Gastrocnemius medialis (tissue), 4 donors: ENCODE results near the gene CTTNBP2. TPM values are rescaled to one million over a fixed set of nuclear protein-coding genes. Genes with fewer than 3 reads are reported as not detected.

Experiments used
- ATAC-seq, 2 donors: fragments of 150-250 bp; one replicate each; pipeline ENCODE4 v1.9.1; 2016
- DNase-seq, 2 donors: peaks; one replicate each; pipeline ENCODE4 v3.0.0-alpha.2; 2019
- H3K27ac ChIP-seq, 4 donors: fragments of 200-600 bp; sonication (generic); 1 replicate in 1 of 4; 2 replicates in 3 of 4; pipeline ENCODE4 v1.5.1; 2016 to 2018; ENCODE audit warnings: mild to moderate bottlenecking in 2 of 4, moderate library complexity in 1 of 4
- H3K27me3 ChIP-seq, 3 donors: fragments of 200-600 bp; sonication (generic) in 2 of 3; 1 replicate in 1 of 3; 2 replicates in 2 of 3; pipeline versions ENCODE4 v1.5.1 to v1.6.0; 2016 to 2019; ENCODE audit warnings: mild to moderate bottlenecking in 1 of 3, moderate library complexity in 1 of 3
- H3K36me3 ChIP-seq, 2 donors: fragments of 200-600 bp; sonication (generic) in 1 of 2; one replicate each; pipeline ENCODE4 v1.5.1; 2017 to 2018
- H3K4me1 ChIP-seq, 2 donors: fragments of 200-600 bp; sonication (generic) in 1 of 2; one replicate each; pipeline ENCODE4 v1.5.1; 2016 to 2017; ENCODE audit warnings: mild to moderate bottlenecking in 2 of 2
- H3K4me3 ChIP-seq, 4 donors: fragments of 200-600 bp; sonication (generic) in 3 of 4; 1 replicate in 1 of 4; 2 replicates in 3 of 4; pipeline ENCODE4 v1.5.1; 2016 to 2019; ENCODE audit warnings: mild to moderate bottlenecking in 2 of 4
- H3K9me3 ChIP-seq, 3 donors: fragments of 200-600 bp; sonication (generic) in 2 of 3; 1 replicate in 1 of 3; 2 replicates in 2 of 3; pipeline ENCODE4 v1.5.1; 2016 to 2019
- POLR2A ChIP-seq, 2 donors: fragments of 450-650 bp; IDR thresholded peaks; one replicate each; pipeline ENCODE4 v1.6.1; 2017; ENCODE audit warnings: antibody characterized with exemption in 2 of 2, mild to moderate bottlenecking in 2 of 2, moderate library complexity in 2 of 2
- in situ Hi-C, 4 donors: fragments of 200-750 bp; cut with MboI; loops; one replicate each; pipeline versions ENCODE4 v1.15.0 to v1.8.0; 2017; ENCODE audit warnings: low sequenced_read_pairs in 4 of 4
- intact Hi-C: fragments of 100-400 bp; cut with DNase I; formaldehyde crosslinking; loops from one replicate; pipeline ENCODE4 v1.15.1; 2023; ENCODE audit warnings: low total_unique reads
- total RNA-seq, 4 donors: library from RNA; depleted of rRNA; stranded (reverse); fragments of >200 nt; gene quantifications; one replicate each; pipeline versions ENCODE4 v1.1.0 to v1.2.3, GENCODE V29; 2016
- TF ChIP-seq, protein P1 (sequence below), 5 experiments: fragments of 450-650 bp in 3 of 5; fragments of 200-600 bp in 2 of 5; sonication (generic) in 2 of 5; IDR thresholded peaks in 4 of 5; conservative IDR thresholded peaks in 1 of 5; 1 replicate in 4 of 5; 2 replicates in 1 of 5; pipeline ENCODE4 v1.5.1; 2016 to 2019; ENCODE audit warnings: antibody characterized with exemption in 5 of 5, mild to moderate bottlenecking in 3 of 5, moderate library complexity in 3 of 5

CTTNBP2 gene
- total RNA-seq, 4 donors from 2014 or later: 0.49 to 1.8 (median 1.5) TPM

DNA sequence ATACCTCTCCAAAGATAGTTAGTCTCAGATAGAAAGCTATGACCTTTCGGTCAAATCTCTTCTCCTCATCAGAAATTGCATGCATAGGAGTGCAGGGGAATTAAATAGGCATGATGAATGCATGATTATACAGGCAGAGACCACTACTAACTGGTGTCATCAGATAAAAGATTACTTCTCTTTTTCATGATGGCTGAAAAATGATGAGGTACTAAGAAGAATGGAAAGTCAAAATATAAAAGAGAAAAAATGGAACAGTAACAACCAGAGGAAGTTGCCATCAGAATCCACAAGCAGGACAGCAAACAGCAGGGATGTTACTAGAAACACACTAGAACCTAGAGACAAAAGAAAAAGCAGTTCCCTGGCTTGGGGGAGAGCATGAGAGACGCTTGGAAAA lies 31.6 kb downstream of the CTTNBP2 start:
- Histone ChIP-seq H3K27ac (no peak overlapping the region), H3K36me3 (no peaks in the 10 kb centered on the region), H3K9me3 (no peaks in the 10 kb centered on the region), H3K4me3 (no peak overlapping the region), H3K4me1 (no peaks in the 10 kb centered on the region), H3K27me3 (no peaks in the 10 kb centered on the region)
- DNase-seq (no peak), ATAC-seq (no peak)
- intact Hi-C loops (no loop called here), in situ Hi-C loops (no loop called here)
- no peak for TF ChIP-seq POLR2A (IDR thresholded peaks at IDR 0.05)
- TF ChIP-seq, protein P1, sequence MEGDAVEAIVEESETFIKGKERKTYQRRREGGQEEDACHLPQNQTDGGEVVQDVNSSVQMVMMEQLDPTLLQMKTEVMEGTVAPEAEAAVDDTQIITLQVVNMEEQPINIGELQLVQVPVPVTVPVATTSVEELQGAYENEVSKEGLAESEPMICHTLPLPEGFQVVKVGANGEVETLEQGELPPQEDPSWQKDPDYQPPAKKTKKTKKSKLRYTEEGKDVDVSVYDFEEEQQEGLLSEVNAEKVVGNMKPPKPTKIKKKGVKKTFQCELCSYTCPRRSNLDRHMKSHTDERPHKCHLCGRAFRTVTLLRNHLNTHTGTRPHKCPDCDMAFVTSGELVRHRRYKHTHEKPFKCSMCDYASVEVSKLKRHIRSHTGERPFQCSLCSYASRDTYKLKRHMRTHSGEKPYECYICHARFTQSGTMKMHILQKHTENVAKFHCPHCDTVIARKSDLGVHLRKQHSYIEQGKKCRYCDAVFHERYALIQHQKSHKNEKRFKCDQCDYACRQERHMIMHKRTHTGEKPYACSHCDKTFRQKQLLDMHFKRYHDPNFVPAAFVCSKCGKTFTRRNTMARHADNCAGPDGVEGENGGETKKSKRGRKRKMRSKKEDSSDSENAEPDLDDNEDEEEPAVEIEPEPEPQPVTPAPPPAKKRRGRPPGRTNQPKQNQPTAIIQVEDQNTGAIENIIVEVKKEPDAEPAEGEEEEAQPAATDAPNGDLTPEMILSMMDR (IDR thresholded peaks at IDR 0.05 in 4 of 5, conservative IDR thresholded peaks at IDR 0.05 in 1 of 5): no peak

DNA sequence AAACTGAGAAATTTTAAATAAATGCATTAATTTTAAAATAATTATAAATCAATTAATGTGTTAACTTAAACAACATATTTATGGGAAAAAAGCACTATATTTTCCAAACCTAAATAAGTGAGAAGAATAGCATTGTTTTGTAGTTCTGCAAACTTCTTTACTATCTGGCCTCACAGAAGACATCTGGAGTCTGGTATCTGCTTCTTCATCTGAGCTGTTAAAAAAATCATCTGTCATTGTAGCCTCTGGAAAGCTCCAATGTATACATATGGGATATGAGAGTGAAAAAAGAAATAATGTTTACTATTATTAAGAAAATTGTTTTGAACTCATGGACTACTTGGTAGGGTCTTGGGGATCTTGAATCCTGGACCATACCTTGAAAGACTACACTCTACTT lies 32.2 kb downstream of the CTTNBP2 start:
- TF ChIP-seq, protein P1 (IDR thresholded peaks at IDR 0.05 in 4 of 5, conservative IDR thresholded peaks at IDR 0.05 in 1 of 5): no peak
- no peak for TF ChIP-seq POLR2A (IDR thresholded peaks at IDR 0.05)
- H3K36me3 ChIP-seq: no peaks in the 10 kb centered on the region
- intact Hi-C loops: no loop called here

DNA sequence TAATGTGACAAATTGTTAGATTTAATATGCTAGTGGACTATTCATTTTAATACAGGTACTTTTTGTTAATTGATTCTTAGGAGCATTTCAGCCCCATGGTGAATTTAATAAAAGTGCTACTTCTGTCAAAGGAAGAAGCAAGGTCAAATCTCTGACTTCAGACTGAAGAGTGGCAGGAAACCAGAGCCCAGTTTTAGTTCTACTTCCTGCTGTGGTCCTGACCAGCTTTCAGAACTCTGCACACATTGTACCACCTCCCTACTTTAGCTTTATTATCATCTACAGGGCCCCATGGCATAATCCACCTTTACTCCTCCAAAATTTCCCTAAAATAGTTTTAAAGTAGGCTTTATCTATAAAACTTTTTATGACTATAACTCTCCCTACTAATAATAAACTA lies 33.7 kb downstream of the CTTNBP2 start:
- intact Hi-C loops (no loop called here), in situ Hi-C loops (no loop called here)
- Histone ChIP-seq H3K36me3 (no peaks in the 10 kb centered on the region), H3K4me3 (no peak overlapping the region), H3K27ac (no peak overlapping the region), H3K9me3 (no peaks in the 10 kb centered on the region), H3K27me3 (no peaks in the 10 kb centered on the region), H3K4me1 (no peaks in the 10 kb centered on the region)
- ATAC-seq (no peak), DNase-seq (no peak)
- TF ChIP-seq, protein P1 (IDR thresholded peaks at IDR 0.05 in 4 of 5, conservative IDR thresholded peaks at IDR 0.05 in 1 of 5): no peak
- TF ChIP-seq POLR2A (IDR thresholded peaks at IDR 0.05): no peak

More for the DNA sequence above, 32.2 kb downstream of the CTTNBP2 start:
- no peaks in the 10 kb centered on the region for H3K27me3 ChIP-seq
- ATAC-seq (no peak), DNase-seq (no peak)
- H3K4me3 ChIP-seq: no peak overlapping the region
- H3K27ac ChIP-seq: no peak overlapping the region
- no peaks in the 10 kb centered on the region for H3K9me3 ChIP-seq
- in situ Hi-C loops: no loop called here
- H3K4me1 ChIP-seq: no peaks in the 10 kb centered on the region

DNA sequence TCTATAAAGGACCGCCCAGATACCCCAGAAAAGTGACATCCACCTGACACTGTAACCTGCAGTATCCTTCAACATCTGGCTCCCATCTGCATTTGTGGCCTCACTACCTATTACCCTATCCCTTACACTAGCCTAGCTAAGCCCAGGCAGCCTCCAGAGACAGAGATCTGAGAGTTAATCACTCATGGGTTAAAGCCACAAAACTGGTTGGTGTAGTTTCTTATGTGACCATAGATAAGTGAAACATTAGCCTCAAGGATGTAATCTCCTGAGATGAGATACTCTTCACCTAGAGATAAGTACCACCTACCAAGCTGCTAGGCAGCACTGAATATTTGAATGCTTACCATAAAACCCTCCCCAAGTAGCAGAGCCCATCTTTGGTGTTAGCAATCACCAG lies 35.4 kb downstream of the CTTNBP2 start:
- ATAC-seq (no peak), DNase-seq (no peak)
- intact Hi-C loops (no loop called here), in situ Hi-C loops (no loop called here)
- no peaks in the 10 kb centered on the region for H3K36me3 ChIP-seq
- H3K4me3 ChIP-seq: no peak overlapping the region
- H3K27me3 ChIP-seq: no peaks in the 10 kb centered on the region
- H3K4me1 ChIP-seq: no peaks in the 10 kb centered on the region
- TF ChIP-seq, protein P1 (IDR thresholded peaks at IDR 0.05 in 4 of 5, conservative IDR thresholded peaks at IDR 0.05 in 1 of 5): no peak
- no peak for TF ChIP-seq POLR2A (IDR thresholded peaks at IDR 0.05)
- H3K9me3 ChIP-seq: no peaks in the 10 kb centered on the region
- H3K27ac ChIP-seq: no peak overlapping the region

DNA sequence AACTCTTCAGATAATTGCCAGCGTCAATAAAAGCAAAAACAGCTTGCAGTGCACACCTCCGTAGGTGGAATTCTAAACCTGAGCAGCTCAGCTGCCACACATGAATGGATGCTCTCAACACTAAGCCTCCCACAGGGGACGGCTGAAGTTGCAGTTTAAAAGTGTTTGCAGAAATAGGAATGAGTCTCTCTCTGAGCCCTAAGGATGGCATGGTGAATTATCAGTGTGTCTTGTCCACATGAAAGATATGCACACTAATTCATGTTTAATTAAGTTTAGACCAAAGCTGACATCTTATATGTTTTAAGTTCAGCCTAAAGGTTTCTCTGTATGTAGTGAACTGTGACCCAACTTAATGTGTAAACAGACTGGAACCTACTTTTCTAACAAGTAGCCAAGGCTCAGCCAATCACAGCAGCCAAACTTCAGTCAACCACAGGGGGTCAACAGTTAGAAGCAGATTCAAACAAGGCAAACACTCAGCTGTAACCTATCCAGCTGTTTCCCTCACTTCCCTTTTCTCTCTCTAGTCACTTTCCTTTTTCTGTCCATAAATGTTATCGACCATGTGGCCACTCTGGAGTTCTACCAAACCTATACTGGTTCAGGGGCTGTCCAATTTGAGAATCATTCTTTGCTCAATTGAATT lies 38.1 kb downstream of the CTTNBP2 start:
- ATAC-seq (no peak), DNase-seq (no peak)
- Histone ChIP-seq H3K27ac (no peak overlapping the region), H3K4me3 (no peak overlapping the region), H3K36me3 (no peaks in the 10 kb centered on the region), H3K4me1 (no peaks in the 10 kb centered on the region), H3K9me3 (no peaks in the 10 kb centered on the region), H3K27me3 (no peaks in the 10 kb centered on the region)
- intact Hi-C loops: no loop called here
- in situ Hi-C loops: no loop called here
- TF ChIP-seq POLR2A (IDR thresholded peaks at IDR 0.05): no peak
